ENCODE results near the gene FADD. TPM values are rescaled to one million over a fixed set of nuclear protein-coding genes. Genes with fewer than 3 reads are reported as not detected.
A peak's percentile ranks its signal among the peaks of the same experiment; 100 is the strongest.

The FADD gene
- polyA plus RNA-seq, 2 donors, result 7.3 to 19.5 TPM

DNA sequence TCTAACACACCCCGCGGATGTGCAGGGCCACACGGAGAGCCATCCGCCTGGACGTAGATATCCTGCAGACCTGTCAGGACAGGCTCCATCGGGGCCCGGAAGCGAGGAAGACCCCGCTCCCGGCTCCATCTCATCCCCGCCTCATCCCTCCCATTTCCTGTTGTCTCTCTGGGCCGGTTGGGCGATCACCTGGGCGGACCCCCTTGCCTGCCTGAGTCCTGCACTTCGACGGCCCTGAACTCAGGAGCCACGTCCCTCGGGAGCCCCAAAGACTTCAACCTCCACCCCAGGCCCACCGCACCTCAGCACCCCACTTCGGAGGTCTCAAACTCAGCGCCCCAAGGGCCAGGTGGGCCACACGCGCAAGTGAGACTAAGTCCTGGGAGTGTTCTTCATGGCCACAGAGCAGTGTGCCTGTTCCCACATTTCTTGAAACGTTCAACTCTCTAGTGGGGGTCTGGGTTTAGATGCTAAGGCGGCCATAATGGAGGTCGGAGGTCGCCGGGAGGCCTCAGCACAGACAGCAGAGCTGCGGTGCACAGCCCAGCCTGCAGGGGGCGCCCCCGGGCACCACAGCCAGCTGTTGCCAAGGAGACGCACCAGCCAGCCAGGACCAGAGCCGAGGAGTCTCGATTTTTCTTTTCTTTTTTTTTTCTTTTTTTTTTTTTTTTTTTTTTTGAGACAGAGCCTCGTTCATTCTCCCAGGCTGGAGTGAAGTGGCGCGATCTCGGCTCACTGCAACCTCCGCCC lies 26.0 kb upstream of the FADD start:
- Histone ChIP-seq H3K4me3 (ENCODE audit: low read depth in 1 of 2, low read length in 2 of 2) (no peak overlapping the region), H3K27ac (ENCODE audit: low read depth in 2 of 2, low read length in 1 of 2) (no peak overlapping the region), H3K27me3 (ENCODE audit: control insufficient read depth in 1 of 2, insufficient read depth in 2 of 2, low read length in 2 of 2) (no peaks in the 10 kb centered on the region), H3K36me3 (ENCODE audit: control insufficient read depth in 2 of 2, insufficient read depth in 2 of 2, low read length in 1 of 2) (no peaks in the 10 kb centered on the region), H3K9me3 (ENCODE audit: control insufficient read depth in 2 of 2, insufficient read depth in 1 of 2, low read depth in 1 of 2, low read length in 1 of 2) (no peaks in the 10 kb centered on the region), H3K4me1 (ENCODE audit: control insufficient read depth in 2 of 2, insufficient read depth in 2 of 2, low read length in 1 of 2) (no peaks in the 10 kb centered on the region)
- WGBS, 2 donors, result 85% methylated on average over 39 of the region's 39 CpGs

DNA sequence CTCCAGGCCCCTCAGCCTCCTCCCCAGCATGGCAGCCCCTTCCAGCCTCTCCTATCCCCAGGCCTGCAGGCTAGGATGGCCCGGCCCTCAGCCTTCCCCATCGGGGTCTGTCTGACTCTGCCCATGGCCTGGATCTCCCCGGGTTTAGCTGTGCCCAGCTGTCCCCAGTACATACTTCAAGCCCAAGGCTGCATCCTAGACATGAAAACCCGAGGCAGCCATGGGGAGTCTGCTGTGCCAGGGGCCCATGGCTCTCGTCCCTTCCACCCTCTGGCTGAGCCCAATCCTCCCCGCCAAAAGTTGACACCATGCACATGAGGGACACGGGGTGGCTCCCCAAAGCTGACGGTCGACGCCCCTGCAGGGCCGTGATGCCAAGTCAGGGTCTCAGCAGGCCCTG lies 22.2 kb upstream of the FADD start:
- 80 to 85% methylated on average over 11 of the region's 11 CpGs for WGBS, 2 donors
- no peak overlapping the region for H3K27ac ChIP-seq (ENCODE audit: low read depth in 2 of 2, low read length in 1 of 2)

DNA sequence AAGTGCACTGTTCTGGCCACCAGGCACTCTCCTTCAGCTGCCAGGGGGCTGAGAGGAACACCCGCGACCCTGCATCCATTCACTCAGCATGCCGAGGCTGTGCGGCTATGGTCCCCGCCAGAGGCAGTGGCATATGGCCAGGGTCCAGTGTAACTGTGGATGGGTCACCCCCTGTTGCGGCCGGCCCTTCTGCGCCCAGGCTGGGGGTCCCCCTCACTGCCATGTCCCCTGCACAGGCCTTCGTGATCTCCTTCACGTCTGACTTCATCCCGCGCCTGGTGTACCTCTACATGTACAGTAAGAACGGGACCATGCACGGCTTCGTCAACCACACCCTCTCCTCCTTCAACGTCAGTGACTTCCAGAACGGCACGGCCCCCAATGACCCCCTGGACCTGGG lies 20.8 kb upstream of the FADD start:
- Histone ChIP-seq H3K4me3 (ENCODE audit: low read depth in 1 of 2, low read length in 2 of 2) (no peak overlapping the region), H3K9me3 (ENCODE audit: control insufficient read depth in 2 of 2, insufficient read depth in 1 of 2, low read depth in 1 of 2, low read length in 1 of 2) (no peaks in the 10 kb centered on the region), H3K36me3 (ENCODE audit: control insufficient read depth in 2 of 2, insufficient read depth in 2 of 2, low read length in 1 of 2) (no peaks in the 10 kb centered on the region), H3K27ac (ENCODE audit: low read depth in 2 of 2, low read length in 1 of 2) (no peak overlapping the region), H3K27me3 (ENCODE audit: control insufficient read depth in 1 of 2, insufficient read depth in 2 of 2, low read length in 2 of 2) (no peaks in the 10 kb centered on the region), H3K4me1 (ENCODE audit: control insufficient read depth in 2 of 2, insufficient read depth in 2 of 2, low read length in 1 of 2) (peaks cover 0 to 5% of the 10 kb centered on the region in 2 donors)
- 86 to 92% methylated on average over 18 of the region's 18 CpGs for WGBS, 2 donors

More for the DNA sequence above, 22.2 kb upstream of the FADD start:
- Histone ChIP-seq H3K36me3 (ENCODE audit: control insufficient read depth in 2 of 2, insufficient read depth in 2 of 2, low read length in 1 of 2) (no peaks in the 10 kb centered on the region), H3K9me3 (ENCODE audit: control insufficient read depth in 2 of 2, insufficient read depth in 1 of 2, low read depth in 1 of 2, low read length in 1 of 2) (no peaks in the 10 kb centered on the region), H3K4me3 (ENCODE audit: low read depth in 1 of 2, low read length in 2 of 2) (no peak overlapping the region), H3K27me3 (ENCODE audit: control insufficient read depth in 1 of 2, insufficient read depth in 2 of 2, low read length in 2 of 2) (no peaks in the 10 kb centered on the region), H3K4me1 (ENCODE audit: control insufficient read depth in 2 of 2, insufficient read depth in 2 of 2, low read length in 1 of 2) (peaks cover 0 to 5% of the 10 kb centered on the region in 2 donors)

DNA sequence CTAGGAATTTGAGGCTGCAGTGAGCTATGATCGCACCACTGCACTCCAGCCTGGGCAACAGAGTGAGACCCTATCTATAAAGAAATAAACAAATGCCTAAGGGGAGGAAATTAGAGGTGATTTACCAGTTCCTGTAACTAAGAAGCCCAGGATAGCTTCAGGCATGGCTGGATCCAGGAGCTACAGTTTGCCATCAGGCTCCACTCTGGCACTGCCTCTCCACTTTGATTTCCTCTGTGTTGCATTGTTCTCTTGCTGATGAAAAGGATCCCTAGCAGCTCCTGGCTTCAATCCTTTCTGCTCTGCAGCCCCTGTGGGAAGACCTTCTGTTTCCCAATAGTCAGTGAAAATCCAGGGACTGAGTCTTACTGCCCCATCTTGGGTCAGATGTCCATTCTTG lies 20.1 kb upstream of the FADD start:
- Histone ChIP-seq H3K4me1 (ENCODE audit: control insufficient read depth in 2 of 2, insufficient read depth in 2 of 2, low read length in 1 of 2) (peaks cover 0 to 5% of the 10 kb centered on the region in 2 donors), H3K9me3 (ENCODE audit: control insufficient read depth in 2 of 2, insufficient read depth in 1 of 2, low read depth in 1 of 2, low read length in 1 of 2) (no peaks in the 10 kb centered on the region), H3K36me3 (ENCODE audit: control insufficient read depth in 2 of 2, insufficient read depth in 2 of 2, low read length in 1 of 2) (no peaks in the 10 kb centered on the region), H3K4me3 (ENCODE audit: low read depth in 1 of 2, low read length in 2 of 2) (no peak overlapping the region), H3K27ac (ENCODE audit: low read depth in 2 of 2, low read length in 1 of 2) (peak overlapping the region in 1 of 2 donors; percentile 25), H3K27me3 (ENCODE audit: control insufficient read depth in 1 of 2, insufficient read depth in 2 of 2, low read length in 2 of 2) (no peaks in the 10 kb centered on the region)
- WGBS, 2 donors, result 98 to 100% methylated on average over 1 of the region's 1 CpG

DNA sequence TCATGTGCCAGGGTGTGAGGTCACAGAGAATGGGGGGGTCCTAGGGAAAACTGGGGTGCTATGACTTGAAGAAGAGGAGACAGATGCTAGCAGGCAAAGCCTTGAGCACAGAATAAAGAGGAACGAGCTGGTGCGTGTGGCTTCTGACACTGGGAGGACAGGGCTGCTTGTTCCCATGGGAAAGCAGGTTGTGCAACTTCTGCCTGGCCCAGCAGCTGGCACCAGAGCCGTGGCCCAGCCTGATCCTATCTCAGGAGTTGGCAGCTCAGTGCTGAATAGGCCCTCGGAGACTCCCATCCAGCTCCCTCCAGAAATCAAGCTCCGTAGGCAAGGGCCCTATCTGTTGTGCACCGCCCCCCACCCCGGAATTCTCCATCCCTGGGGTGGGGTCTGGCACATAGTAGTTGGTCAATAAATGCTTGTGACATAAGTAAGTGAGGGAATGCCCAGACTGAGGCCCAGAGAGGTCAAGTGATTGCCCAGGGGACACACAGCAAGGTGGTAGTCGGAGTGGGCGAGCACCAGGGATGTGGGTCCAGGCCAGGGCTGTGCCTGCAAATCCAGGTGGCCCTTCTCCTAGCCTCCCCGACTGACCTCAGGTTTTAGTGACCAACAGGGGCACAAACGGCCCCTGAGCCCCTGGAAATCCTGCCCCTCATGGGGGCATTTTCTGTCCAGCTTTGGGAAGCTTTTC lies 19.5 kb upstream of the FADD start:
- H3K9me3 ChIP-seq (ENCODE audit: control insufficient read depth in 2 of 2, insufficient read depth in 1 of 2, low read depth in 1 of 2, low read length in 1 of 2), result no peaks in the 10 kb centered on the region
- H3K4me1 ChIP-seq (ENCODE audit: control insufficient read depth in 2 of 2, insufficient read depth in 2 of 2, low read length in 1 of 2), result peaks cover 0 to 5% of the 10 kb centered on the region in 2 donors
- no peak overlapping the region for H3K4me3 ChIP-seq (ENCODE audit: low read depth in 1 of 2, low read length in 2 of 2)
- H3K36me3 ChIP-seq (ENCODE audit: control insufficient read depth in 2 of 2, insufficient read depth in 2 of 2, low read length in 1 of 2), result no peaks in the 10 kb centered on the region
- H3K27me3 ChIP-seq (ENCODE audit: control insufficient read depth in 1 of 2, insufficient read depth in 2 of 2, low read length in 2 of 2), result no peaks in the 10 kb centered on the region
- peak overlapping the region in 1 of 2 donors; percentile 31 for H3K27ac ChIP-seq (ENCODE audit: low read depth in 2 of 2, low read length in 1 of 2)
- WGBS, 2 donors, result 63 to 65% methylated on average over 11 of the region's 11 CpGs

DNA sequence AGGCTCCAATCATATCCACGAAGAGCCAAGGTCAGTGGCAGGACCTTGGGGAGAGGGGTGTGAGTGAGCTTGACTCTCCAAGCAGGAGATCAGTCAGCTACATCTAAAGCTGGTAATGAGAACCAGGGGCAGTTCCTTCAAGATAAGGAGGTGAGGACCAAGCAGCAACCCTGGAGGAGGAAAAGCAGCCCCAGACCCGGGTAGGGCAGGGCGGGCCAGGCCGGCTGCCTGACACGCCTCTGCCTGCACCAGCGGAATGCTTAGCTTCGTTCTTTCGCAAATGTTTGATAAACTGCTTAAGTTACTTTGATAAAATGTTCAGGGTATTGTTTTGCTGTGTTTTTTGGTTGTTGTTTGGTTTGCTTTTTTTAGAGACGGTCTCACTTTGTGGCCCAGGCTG lies 18.7 kb upstream of the FADD start:
- Histone ChIP-seq H3K27ac (ENCODE audit: low read depth in 2 of 2, low read length in 1 of 2) (no peak overlapping the region), H3K4me1 (ENCODE audit: control insufficient read depth in 2 of 2, insufficient read depth in 2 of 2, low read length in 1 of 2) (peaks cover 0 to 5% of the 10 kb centered on the region in 2 donors), H3K27me3 (ENCODE audit: control insufficient read depth in 1 of 2, insufficient read depth in 2 of 2, low read length in 2 of 2) (no peaks in the 10 kb centered on the region), H3K36me3 (ENCODE audit: control insufficient read depth in 2 of 2, insufficient read depth in 2 of 2, low read length in 1 of 2) (no peaks in the 10 kb centered on the region), H3K4me3 (ENCODE audit: low read depth in 1 of 2, low read length in 2 of 2) (no peak overlapping the region), H3K9me3 (ENCODE audit: control insufficient read depth in 2 of 2, insufficient read depth in 1 of 2, low read depth in 1 of 2, low read length in 1 of 2) (no peaks in the 10 kb centered on the region)
- WGBS, 2 donors, result 54 to 59% methylated on average over 9 of the region's 9 CpGs

DNA sequence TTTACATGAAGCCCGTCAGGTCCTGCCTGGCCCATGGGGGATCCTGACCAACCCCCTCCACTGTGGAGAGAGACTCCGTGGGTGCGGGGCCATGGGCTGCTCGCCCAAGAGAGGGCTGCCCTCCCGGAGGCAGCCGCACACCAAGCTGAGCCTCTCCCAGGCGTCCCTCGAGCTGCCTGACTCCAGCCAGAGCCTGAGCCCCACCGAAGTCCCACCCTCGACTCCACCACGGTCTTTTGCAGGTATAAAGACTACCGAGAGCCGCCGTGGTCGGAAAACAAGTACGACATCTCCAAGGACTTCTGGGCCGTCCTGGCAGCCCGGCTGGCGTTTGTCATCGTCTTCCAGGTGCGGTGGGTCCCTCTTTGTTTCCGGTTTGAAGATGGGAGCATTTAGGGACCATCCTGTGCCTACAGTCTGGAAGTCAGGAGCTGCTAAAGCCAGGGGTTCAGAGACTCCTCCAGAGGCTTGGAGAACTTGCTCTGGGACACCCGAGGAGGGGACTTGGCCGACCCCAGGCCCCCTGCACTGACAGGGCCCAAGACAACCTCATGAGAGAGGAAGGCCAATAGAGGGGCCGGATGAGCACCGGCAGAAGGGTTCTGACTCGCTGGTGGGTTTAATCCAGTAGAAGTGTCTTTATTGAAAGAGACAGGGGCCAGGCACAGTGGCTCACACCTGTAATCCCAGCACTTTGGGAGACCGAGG lies 17.6 kb upstream of the FADD start:
- 84 to 91% methylated on average over 28 of the region's 28 CpGs for WGBS, 2 donors
- no peak overlapping the region for H3K27ac ChIP-seq (ENCODE audit: low read depth in 2 of 2, low read length in 1 of 2)
- H3K9me3 ChIP-seq (ENCODE audit: control insufficient read depth in 2 of 2, insufficient read depth in 1 of 2, low read depth in 1 of 2, low read length in 1 of 2), result no peaks in the 10 kb centered on the region
- H3K4me3 ChIP-seq (ENCODE audit: low read depth in 1 of 2, low read length in 2 of 2), result no peak overlapping the region
- no peaks in the 10 kb centered on the region for H3K36me3 ChIP-seq (ENCODE audit: control insufficient read depth in 2 of 2, insufficient read depth in 2 of 2, low read length in 1 of 2)
- H3K4me1 ChIP-seq (ENCODE audit: control insufficient read depth in 2 of 2, insufficient read depth in 2 of 2, low read length in 1 of 2), result peaks cover 0 to 5% of the 10 kb centered on the region in 2 donors
- H3K27me3 ChIP-seq (ENCODE audit: control insufficient read depth in 1 of 2, insufficient read depth in 2 of 2, low read length in 2 of 2), result no peaks in the 10 kb centered on the region

DNA sequence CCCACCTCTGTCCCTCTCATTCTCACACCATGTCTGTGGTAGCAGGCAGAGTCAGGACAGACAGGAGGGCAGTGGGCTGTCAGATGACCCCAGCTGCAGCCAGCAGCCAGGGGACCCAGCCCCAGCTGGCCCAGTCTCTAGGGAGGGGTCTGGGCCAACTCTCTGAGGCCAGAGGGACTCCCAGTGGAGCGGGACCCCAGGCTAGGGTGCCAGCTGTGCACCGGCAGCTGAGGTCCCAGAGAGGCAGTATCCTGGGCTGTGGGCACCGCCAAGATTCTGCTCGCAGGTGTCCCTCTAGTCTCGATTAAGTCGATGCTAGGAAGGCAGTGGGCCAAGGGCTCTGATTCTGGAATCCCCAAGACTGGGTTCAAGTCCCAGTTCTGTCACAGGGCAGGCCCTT lies 16.7 kb upstream of the FADD start:
- H3K27ac ChIP-seq (ENCODE audit: low read depth in 2 of 2, low read length in 1 of 2), result no peak overlapping the region
- no peaks in the 10 kb centered on the region for H3K9me3 ChIP-seq (ENCODE audit: control insufficient read depth in 2 of 2, insufficient read depth in 1 of 2, low read depth in 1 of 2, low read length in 1 of 2)
- no peaks in the 10 kb centered on the region for H3K27me3 ChIP-seq (ENCODE audit: control insufficient read depth in 1 of 2, insufficient read depth in 2 of 2, low read length in 2 of 2)
- H3K36me3 ChIP-seq (ENCODE audit: control insufficient read depth in 2 of 2, insufficient read depth in 2 of 2, low read length in 1 of 2), result no peaks in the 10 kb centered on the region
- no peak overlapping the region for H3K4me3 ChIP-seq (ENCODE audit: low read depth in 1 of 2, low read length in 2 of 2)
- peaks cover 0 to 5% of the 10 kb centered on the region in 2 donors for H3K4me1 ChIP-seq (ENCODE audit: control insufficient read depth in 2 of 2, insufficient read depth in 2 of 2, low read length in 1 of 2)
- WGBS, 2 donors, result 89 to 92% methylated on average over 6 of the region's 6 CpGs

DNA sequence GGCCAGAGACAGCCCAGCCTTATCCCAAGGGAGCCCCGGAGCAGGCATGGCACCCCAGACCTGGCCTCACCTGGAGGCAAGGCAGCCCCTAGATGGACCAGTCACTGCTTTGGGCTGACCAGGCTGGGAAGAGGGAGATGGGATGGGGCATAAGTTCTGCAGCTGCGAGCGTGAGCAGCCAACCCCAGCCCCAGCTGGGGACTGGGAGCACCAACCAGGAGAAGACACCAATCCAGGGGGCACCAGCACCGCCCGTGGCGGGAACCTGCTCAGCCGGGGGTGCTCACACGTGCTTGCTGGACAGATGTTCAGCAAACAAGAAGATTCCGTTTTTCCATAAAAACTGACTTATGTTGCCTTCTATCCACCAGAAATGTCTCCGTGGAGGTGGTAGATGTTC lies 16.2 kb upstream of the FADD start:
- WGBS, 2 donors, result 91% methylated on average over 10 of the region's 10 CpGs
- Histone ChIP-seq H3K27me3 (ENCODE audit: control insufficient read depth in 1 of 2, insufficient read depth in 2 of 2, low read length in 2 of 2) (no peaks in the 10 kb centered on the region), H3K36me3 (ENCODE audit: control insufficient read depth in 2 of 2, insufficient read depth in 2 of 2, low read length in 1 of 2) (no peaks in the 10 kb centered on the region), H3K9me3 (ENCODE audit: control insufficient read depth in 2 of 2, insufficient read depth in 1 of 2, low read depth in 1 of 2, low read length in 1 of 2) (no peaks in the 10 kb centered on the region), H3K4me3 (ENCODE audit: low read depth in 1 of 2, low read length in 2 of 2) (no peak overlapping the region), H3K4me1 (ENCODE audit: control insufficient read depth in 2 of 2, insufficient read depth in 2 of 2, low read length in 1 of 2) (peaks cover 0 to 5% of the 10 kb centered on the region in 2 donors), H3K27ac (ENCODE audit: low read depth in 2 of 2, low read length in 1 of 2) (no peak overlapping the region)

Measured in esophagus (tissue), 2 donors.